NCI-H1048 (cell line): ENCODE data around the gene AGAP2.
"Not testable (repeated sequence)": the region's sequence is repeated elsewhere in the genome, so short reads cannot be mapped to it uniquely, and the experiment has no call there.

Experiments
- DNase-seq: peaks from one replicate; lab custom pipeline; 2025; lab: John Stamatoyannopoulos, UW

AGAP2 gene

GRCh38 chr12:57738661-57739237 lies at the start of gene AGAP2:
TSS of gene AGAP2 (minus strand) at chr12:57738742. CDS start at chr12:57738246, 496 bp downstream.
- DNase-seq, result no peak

GRCh38 chr12:57783861-57784260 lies 45.3 kb upstream of the AGAP2 start:
- no peak for DNase-seq

GRCh38 chr12:57783466-57783801 lies 44.9 kb upstream of the AGAP2 start:
- no peak for DNase-seq

GRCh38 chr12:57782608-57783465 lies 44.3 kb upstream of the AGAP2 start, which contains the start of gene TSFM:
TSS of gene TSFM (plus strand) at chr12:57782787. CDS start at chr12:57782802, 15 bp downstream.
- DNase-seq, result peak; percentile 77

- no peak for DNase-seq
These were observed 43.7 kb upstream of the AGAP2 start for GRCh38 chr12:57782243-57782607.

GRCh38 chr12:57781801-57782200 lies 43.3 kb upstream of the AGAP2 start:
- no peak for DNase-seq

GRCh38 chr12:57781244-57781643 lies 42.7 kb upstream of the AGAP2 start:
- no peak for DNase-seq

GRCh38 chr12:57780284-57780897 lies 41.8 kb upstream of the AGAP2 start:
- DNase-seq, result no peak

- DNase-seq, result no peak
These were observed 41.2 kb upstream of the AGAP2 start for GRCh38 chr12:57779736-57780135.

- no peak for DNase-seq
These were observed 39.4 kb upstream of the AGAP2 start for GRCh38 chr12:57777911-57778310.

- no peak for DNase-seq
These were observed 38.8 kb upstream of the AGAP2 start for GRCh38 chr12:57777367-57777766.

- DNase-seq, result no peak
These were observed 37.7 kb upstream of the AGAP2 start for GRCh38 chr12:57776247-57776587.

GRCh38 chr12:57775563-57776246 lies 37.2 kb upstream of the AGAP2 start:
- DNase-seq, result no peak

- no peak for DNase-seq
These were observed 36.5 kb upstream of the AGAP2 start for GRCh38 chr12:57775044-57775443.

- not testable (repeated sequence) for DNase-seq
These were observed 36.1 kb upstream of the AGAP2 start for GRCh38 chr12:57774634-57775033.

GRCh38 chr12:57772429-57773322 lies 34.1 kb upstream of the AGAP2 start, which contains the start of gene EEF1AKMT3:
TSS of gene EEF1AKMT3 (plus strand) at chr12:57772614. CDS start at chr12:57772725, 111 bp downstream.
- DNase-seq, result peak; percentile 19

GRCh38 chr12:57771873-57772428 lies 33.4 kb upstream of the AGAP2 start, which contains the start of gene METTL1:
TSS of gene METTL1 (minus strand) at chr12:57772105. CDS start at chr12:57772083, 22 bp downstream.
- peak; percentile 92 for DNase-seq

GRCh38 chr12:57771236-57771872 lies 32.8 kb upstream of the AGAP2 start:
- peak; percentile 71 for DNase-seq

- no peak for DNase-seq
These were observed 32.2 kb upstream of the AGAP2 start for GRCh38 chr12:57770734-57771133.

GRCh38 chr12:57769594-57769993 lies 31.1 kb upstream of the AGAP2 start:
- no peak for DNase-seq

GRCh38 chr12:57767876-57768275 lies 29.3 kb upstream of the AGAP2 start:
- no peak for DNase-seq
